Myocyte (in vitro differentiated cells): Measurements from ENCODE around the gene INPP5J. TPM values are rescaled to one million over a fixed set of nuclear protein-coding genes. Genes with fewer than 3 reads are reported as not detected.
"Not testable (repeated sequence)": the region's sequence is repeated elsewhere in the genome, so short reads cannot be mapped to it uniquely, and the experiment has no call there.

ENCODE experiments used
- DNase-seq: peaks from one replicate; pipeline ENCODE4 v3.0.0-alpha.2; 2012; ENCODE audit warnings: low read depth
- total RNA-seq: library from RNA; depleted of rRNA; stranded (reverse); fragments of >200 nt; gene quantifications from 2 replicates; pipeline ENCODE4 v1.2.3, GENCODE V29; 2014

Gene INPP5J
- total RNA-seq, 1 donor from 2014 or later, result 0.40 TPM

- peak; percentile 68 for DNase-seq
These were observed 35.9 kb upstream of the INPP5J start for GRCh38 chr22:31086703-31087330.

- no peak for DNase-seq
These were observed 35.0 kb upstream of the INPP5J start for GRCh38 chr22:31087744-31088215.

GRCh38 chr22:31088233-31088986 lies 34.4 kb upstream of the INPP5J start:
- DNase-seq, result no peak

GRCh38 chr22:31089160-31090100 lies 33.3 kb upstream of the INPP5J start:
- DNase-seq, result peak; percentile 54

GRCh38 chr22:31090217-31091085 lies 32.3 kb upstream of the INPP5J start:
- no peak for DNase-seq

GRCh38 chr22:31091106-31091975 lies 31.4 kb upstream of the INPP5J start:
- no peak for DNase-seq

- no peak for DNase-seq
These were observed 30.6 kb upstream of the INPP5J start for GRCh38 chr22:31092161-31092560.

GRCh38 chr22:31093086-31093850 lies 29.5 kb upstream of the INPP5J start:
- DNase-seq, result peak; percentile 91

- peak; percentile 89 for DNase-seq
These were observed 28.7 kb upstream of the INPP5J start for GRCh38 chr22:31094021-31094551.

GRCh38 chr22:31094741-31095140 lies 28.0 kb upstream of the INPP5J start:
- no peak for DNase-seq

- DNase-seq, result no peak
These were observed 27.0 kb upstream of the INPP5J start for GRCh38 chr22:31095637-31096249.

- no peak for DNase-seq
These were observed 26.0 kb upstream of the INPP5J start for GRCh38 chr22:31096657-31097279.

- DNase-seq, result not testable (repeated sequence)
These were observed 25.2 kb upstream of the INPP5J start for GRCh38 chr22:31097539-31097938.

- DNase-seq, result no peak
These were observed 24.7 kb upstream of the INPP5J start for GRCh38 chr22:31097941-31098631.

GRCh38 chr22:31098632-31099110 lies 24.1 kb upstream of the INPP5J start:
- DNase-seq, result no peak

- DNase-seq, result no peak
These were observed 23.4 kb upstream of the INPP5J start for GRCh38 chr22:31099386-31099785.
